ENCODE data around the gene CDH4. TPM values are rescaled to one million over a fixed set of nuclear protein-coding genes. Genes with fewer than 3 reads are reported as not detected.

Gene CDH4
- total and polyA plus RNA-seq, 12 donors, result 0.04 to 0.25 (median 0.08) TPM; not detected in 5

DNA sequence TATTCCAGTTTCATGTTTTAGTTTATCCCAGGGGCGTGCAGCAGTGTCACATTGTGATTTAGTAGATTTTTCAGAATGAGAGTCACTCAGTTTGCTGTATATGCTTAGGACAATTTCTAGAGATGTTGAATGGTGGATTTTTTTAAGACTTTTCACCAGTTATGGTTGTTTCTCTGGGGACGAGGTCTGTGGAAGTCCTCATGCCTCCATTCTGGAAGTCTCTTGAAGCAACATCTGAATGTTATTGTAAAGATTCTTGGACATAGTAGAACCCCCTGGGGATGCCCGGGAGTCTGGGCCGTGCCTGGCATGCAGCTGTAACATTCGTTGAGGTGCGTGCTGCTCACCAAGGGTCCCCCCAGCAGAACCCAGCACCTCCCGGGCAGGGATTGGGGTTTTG, 341.5 kb downstream of the CDH4 start:
- DNase-seq (no peak), ATAC-seq (no peak)
- H3K4me3 ChIP-seq, result no peak overlapping the region
- peaks cover 0 to 21% (median 7%) of the 10 kb centered on the region in 7 donors for H3K27me3 ChIP-seq
- no peak overlapping the region for H3K27ac ChIP-seq
- no peaks in the 10 kb centered on the region for H3K4me1 ChIP-seq
- TF ChIP-seq, protein P1, sequence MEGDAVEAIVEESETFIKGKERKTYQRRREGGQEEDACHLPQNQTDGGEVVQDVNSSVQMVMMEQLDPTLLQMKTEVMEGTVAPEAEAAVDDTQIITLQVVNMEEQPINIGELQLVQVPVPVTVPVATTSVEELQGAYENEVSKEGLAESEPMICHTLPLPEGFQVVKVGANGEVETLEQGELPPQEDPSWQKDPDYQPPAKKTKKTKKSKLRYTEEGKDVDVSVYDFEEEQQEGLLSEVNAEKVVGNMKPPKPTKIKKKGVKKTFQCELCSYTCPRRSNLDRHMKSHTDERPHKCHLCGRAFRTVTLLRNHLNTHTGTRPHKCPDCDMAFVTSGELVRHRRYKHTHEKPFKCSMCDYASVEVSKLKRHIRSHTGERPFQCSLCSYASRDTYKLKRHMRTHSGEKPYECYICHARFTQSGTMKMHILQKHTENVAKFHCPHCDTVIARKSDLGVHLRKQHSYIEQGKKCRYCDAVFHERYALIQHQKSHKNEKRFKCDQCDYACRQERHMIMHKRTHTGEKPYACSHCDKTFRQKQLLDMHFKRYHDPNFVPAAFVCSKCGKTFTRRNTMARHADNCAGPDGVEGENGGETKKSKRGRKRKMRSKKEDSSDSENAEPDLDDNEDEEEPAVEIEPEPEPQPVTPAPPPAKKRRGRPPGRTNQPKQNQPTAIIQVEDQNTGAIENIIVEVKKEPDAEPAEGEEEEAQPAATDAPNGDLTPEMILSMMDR (IDR thresholded peaks at IDR 0.05), result no peak
- 83 to 86% methylated on average over 7 of the region's 7 CpGs for WGBS, 2 donors
- H3K36me3 ChIP-seq, result no peaks in the 10 kb centered on the region
- intact Hi-C loops (cut with DNase I), result no loop called here
- H3K9me3 ChIP-seq, result peaks cover 0 to 60% (median 28%) of the 10 kb centered on the region in 11 donors

DNA sequence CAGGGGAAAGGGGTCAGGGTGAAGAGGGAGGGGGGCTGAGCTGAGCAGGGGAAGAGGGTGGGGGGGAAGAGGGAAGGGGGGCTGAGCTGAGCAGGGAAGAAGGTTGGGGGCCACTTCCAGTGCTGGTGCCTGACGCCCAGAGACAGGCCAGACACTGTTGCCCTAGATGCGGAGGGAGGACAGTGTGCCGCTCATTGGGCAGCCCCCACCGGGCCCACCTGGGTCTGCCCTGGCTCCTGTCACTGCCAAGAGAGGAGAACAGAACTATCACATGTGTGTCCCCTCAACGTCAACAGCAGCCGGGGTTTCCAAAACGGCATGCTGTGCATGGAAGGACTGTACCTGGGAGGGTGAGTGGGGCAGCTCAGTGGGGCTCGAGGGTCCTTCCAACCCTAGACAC, 342.1 kb downstream of the CDH4 start:
- ATAC-seq, result no peak

DNA sequence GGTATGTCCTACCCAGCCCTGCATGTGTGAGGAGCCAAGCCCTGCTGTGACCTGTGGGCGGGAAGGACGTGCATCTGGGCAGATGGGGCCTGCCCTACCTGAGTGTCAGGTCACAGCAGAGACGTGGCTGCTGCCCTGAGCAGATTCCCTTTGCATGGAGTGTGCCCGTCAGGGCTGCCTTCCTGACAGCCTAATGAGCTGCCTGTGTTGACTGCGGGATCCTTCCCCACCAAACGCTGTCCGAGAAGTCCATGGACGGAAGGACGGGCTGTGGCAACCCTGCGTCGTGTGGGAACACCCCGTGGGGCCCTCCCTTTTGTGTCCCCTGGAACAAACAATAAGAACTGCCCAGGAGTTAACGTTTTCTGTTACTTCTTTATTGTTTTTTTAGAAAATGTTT, 343.2 kb downstream of the CDH4 start:
- DNase-seq, result no peak
- Histone ChIP-seq H3K27ac (no peak overlapping the region), H3K4me3 (no peak overlapping the region), H3K36me3 (no peaks in the 10 kb centered on the region), H3K27me3 (peaks cover 0 to 26% (median 7%) of the 10 kb centered on the region in 7 donors), H3K4me1 (no peaks in the 10 kb centered on the region), H3K9me3 (peaks cover 0 to 60% (median 28%) of the 10 kb centered on the region in 11 donors)
- TF ChIP-seq, protein P1 (IDR thresholded peaks at IDR 0.05), result no peak
- no peak for ATAC-seq
- intact Hi-C loops (cut with DNase I), result no loop called here
- 86 to 87% methylated on average over 13 of the region's 13 CpGs for WGBS, 2 donors

More for the DNA sequence above, 342.1 kb downstream of the CDH4 start:
- Histone ChIP-seq H3K27me3 (peaks cover 0 to 28% (median 14%) of the 10 kb centered on the region in 7 donors), H3K9me3 (peaks cover 0 to 60% (median 28%) of the 10 kb centered on the region in 11 donors), H3K4me1 (no peaks in the 10 kb centered on the region), H3K27ac (no peak overlapping the region), H3K36me3 (no peaks in the 10 kb centered on the region), H3K4me3 (no peak overlapping the region)
- intact Hi-C loops (cut with DNase I), result no loop called here
- WGBS, 2 donors, result 73 to 81% methylated on average over 8 of the region's 8 CpGs
- DNase-seq, result no peak
- TF ChIP-seq, protein P1 (IDR thresholded peaks at IDR 0.05), result no peak

DNA sequence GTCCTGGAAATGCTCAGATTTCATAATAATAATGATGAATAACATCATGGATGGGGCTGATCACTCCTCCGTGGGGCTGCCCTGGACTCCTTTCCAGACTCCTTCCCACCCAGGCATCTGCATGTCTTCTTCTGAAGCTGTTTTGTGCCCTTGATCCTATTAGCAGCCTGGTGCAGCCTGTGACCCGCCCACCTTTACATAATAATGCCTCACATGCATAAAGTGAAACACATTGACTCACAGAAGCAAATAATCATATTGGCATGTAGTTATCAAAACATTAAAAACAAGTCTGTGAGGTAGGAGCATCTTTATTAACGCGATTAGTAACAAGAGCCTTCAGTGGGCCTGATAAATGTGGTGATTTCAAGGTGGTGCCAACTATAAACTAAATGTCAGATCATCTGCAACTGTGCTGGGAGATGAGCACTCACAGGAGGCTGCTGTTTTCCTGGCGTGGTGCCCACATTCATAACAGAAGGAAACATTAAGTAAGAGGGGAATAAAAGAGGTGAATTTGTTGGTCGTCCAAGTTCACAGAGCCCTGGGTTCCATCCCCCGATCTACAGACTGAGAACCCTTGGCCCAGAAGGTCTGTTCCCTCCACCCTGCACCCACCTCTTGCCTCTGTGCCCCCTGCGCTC, 344.7 kb downstream of the CDH4 start:
- no peak for DNase-seq
- 67 to 73% methylated on average over 8 of the region's 8 CpGs for WGBS, 2 donors
- peaks cover 0 to 22% (median 7%) of the 10 kb centered on the region in 7 donors for H3K27me3 ChIP-seq
- no peak overlapping the region for H3K27ac ChIP-seq
- H3K4me3 ChIP-seq, result no peak overlapping the region
- no peak for ATAC-seq
- peaks cover 0 to 53% (median 23%) of the 10 kb centered on the region in 11 donors for H3K9me3 ChIP-seq
- H3K36me3 ChIP-seq, result no peaks in the 10 kb centered on the region
- H3K4me1 ChIP-seq, result no peaks in the 10 kb centered on the region
- TF ChIP-seq, protein P1 (IDR thresholded peaks at IDR 0.05), result no peak
- intact Hi-C loops (cut with DNase I), result no loop called here

All from heart right ventricle (tissue), 16 donors.